Measurements from ENCODE around the gene LMF1.

Gene LMF1

DNA sequence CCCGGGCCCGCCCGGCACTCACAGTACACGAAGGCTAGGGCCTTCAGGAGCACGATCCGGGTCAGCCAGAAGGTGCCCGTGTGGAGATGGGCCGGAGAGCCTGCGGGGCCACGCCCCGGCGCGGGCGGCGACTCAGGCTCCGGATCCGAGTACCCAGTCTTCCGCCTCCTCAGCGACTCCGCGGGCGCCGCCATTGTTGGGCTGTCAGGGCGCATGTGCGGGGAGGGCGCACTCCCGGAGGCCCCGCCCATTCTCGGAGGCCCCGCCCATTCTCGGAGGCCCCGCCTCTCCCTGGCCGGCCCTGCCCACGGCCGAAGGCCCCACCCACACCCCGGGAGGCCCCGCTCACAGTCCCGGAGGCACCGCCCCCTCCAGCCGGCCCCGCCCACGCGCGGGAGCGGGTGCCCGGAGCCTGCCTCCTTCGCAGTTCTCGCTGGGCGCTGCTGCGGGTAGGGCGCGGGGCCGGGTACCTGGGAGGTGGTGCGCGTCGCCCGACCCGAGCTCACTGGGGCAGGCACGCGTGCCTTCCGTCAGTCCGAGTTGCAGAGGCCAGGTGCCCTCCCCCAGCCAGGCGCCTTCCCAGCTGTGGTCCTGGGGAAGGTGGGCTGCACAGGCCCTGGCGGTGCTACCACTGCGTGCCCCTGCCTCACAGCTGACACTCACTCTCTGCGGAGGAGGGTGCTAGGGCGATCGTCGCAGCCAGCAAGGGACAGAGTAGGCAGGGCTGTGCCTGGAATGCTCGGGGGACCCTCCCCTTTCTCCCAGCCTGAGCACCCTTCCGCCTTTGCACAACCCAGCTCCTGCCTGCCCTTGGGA is at the start of gene LMF1:
TSS of gene LMF1 (minus strand) at position 219 of the 816 bp plus-strand sequence. CDS start at position 215, 4 bp downstream.
- peak; percentile 96 for DNase-seq

DNA sequence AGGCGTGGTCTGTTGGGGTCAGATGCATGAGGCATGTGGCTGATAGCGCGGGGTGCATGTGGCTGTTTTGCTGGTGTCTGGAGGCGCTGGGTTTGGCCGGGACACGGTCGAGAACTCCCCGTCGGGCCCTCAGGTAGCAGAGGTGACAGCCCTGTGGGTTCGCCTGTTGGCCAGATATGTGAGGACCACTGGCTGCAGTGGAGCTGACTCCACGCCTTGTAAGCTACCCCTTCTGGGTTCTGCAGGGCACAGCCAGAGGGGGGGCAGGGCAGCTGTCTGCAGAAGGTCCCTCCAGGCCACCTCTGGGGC is 49.3 kb upstream of the LMF1 start:
- DNase-seq = no peak

DNA sequence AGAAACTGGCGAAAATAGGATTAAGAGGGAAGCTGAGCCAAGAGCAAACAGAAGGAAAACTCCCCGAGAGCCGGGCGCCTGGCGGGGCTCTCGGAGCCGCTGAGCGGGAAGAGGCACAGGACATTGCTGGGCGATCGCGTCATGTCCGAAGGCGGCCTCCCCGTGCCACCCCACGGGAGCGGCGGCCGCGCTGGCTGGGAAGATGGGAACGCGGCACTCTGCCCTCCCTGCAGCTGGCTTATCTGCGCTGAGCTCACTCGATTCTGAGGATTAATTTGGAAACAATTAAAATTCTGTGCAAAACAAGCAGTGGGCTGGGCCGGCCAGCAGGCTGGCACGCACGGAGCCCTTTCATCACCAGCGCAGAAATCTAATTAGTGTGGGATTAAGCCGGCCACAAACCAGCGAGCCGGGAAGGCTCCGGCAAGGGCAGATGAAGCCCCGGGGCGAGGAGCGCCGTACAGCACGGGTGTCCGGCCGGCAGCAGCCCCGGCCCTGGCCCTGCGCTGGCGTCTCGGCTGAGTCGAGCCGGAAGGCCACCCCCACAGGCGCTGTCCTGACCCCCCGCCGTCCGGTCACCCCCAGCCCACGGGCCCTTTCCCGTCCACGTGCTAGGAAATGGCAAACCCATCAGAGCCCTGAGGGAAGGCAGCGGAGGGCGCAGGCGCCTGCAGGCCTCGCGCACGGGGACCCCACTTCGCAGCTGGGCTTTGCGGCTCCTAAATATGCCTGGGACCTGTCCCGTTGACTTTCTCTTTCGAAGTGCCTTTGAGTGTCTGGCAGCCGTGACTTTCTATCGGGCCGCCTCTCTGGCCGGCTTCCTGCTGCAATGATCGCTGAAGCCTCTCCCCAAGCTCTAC is 48.7 kb upstream of the LMF1 start:
- DNase-seq = peak; percentile 91

DNA sequence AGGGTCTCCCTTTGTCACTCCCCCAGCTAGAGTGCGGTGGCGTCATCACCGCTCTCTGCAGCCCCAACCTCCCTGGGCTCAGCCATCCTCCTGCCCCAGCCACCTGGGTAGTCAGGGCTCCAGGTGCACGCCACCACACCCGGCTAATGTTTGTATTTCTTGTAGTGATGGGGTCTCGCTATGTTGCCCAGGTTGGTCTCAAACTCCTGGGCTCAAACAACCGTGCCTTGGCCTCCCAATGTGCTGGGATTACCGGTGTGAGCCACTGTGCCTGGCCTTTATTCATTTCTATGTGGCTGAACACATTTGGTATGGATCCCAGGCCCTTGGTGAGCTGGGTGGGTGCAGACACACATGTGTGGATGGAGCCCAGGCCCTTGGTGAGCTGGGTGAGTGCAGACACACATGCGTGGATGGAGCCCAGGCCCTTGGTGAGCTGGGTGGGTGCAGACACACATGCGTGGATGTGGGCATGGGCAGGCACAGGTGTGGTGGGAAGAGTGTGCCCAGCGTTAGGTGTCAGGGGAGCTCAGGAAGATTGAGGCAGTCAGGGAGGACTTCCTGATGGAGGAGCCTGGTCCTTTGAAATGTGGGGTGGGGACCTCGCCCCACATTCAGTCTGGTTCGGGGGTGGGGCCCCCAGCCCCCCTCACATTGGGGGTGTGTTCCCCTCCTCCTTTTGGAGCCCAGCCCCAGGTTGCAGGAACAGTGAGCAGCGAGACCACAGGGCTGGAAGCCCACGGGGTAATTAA is 47.8 kb upstream of the LMF1 start:
- no peak for DNase-seq

DNA sequence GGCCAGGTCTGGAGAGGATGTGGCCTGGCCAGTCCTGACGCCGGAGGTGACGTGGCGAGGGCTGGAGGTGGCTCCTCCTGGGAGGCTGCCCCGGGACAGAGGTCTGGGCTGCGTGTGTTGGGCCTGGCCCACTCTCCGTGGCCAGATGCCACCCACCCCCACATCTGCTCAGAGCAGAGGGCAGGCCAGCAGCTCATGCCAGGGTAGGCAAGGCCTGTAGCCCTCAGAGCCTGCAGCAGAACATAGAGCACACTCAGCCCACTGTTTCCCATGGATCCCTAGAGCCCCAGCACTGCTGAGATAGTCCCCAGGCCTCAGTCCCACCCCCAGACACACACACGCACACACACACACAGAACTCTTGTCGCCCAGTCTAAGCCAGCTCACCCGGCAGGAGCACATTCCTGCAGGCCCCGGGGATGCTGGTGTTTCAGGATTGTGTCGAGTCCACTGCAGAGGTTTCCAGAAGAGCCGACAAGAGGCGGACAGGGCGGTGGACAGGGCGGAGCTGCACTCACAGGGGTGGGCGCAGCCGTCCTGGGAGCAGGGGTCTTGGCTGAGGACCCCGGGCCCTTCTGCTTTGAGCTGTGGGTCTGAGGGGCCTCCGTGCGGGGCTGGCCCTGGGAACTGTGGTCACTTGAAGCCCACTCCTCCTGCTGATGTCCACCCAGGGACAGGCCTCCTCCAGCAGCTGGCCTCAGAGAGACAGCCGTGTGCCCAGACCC is 44.1 kb upstream of the LMF1 start:
- peak; percentile 67 for DNase-seq

DNA sequence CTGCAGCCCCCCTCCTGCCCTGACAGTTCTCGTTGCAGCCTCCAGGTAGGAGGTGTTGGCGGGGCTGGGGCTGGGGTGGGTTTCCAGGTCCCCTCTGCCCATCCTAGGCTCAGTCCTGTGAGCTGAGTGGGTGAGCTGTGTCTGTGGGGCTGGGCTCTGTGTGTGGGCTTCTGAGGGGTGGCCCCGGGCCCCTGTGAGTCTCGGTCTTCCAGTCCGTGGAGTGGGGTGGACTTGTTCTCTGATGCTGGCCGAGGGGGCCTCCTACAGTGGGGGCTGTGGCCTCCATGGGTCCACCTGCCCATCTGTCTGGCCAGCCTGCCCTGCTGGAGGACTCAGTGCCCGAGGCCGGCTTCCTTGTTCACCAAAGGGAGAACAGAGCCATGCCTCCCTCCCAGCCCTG is 43.4 kb upstream of the LMF1 start:
- no peak for DNase-seq

DNA sequence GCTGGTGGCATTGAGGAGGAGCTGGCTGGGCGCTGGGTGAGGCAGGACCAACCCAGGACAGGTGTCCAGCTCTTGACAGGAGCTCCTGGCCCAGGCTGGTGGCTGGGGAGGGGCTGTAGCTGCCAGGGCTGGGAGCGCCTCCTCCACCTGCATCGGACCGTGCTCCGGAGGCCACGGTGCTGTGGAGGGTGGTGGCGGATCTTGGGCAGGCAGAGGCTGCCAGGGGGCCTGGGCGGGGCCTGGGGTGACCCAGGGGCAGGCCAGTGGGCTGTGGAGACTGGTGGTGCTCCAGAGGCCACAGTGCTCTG is 42.8 kb upstream of the LMF1 start:
- no peak for DNase-seq

DNA sequence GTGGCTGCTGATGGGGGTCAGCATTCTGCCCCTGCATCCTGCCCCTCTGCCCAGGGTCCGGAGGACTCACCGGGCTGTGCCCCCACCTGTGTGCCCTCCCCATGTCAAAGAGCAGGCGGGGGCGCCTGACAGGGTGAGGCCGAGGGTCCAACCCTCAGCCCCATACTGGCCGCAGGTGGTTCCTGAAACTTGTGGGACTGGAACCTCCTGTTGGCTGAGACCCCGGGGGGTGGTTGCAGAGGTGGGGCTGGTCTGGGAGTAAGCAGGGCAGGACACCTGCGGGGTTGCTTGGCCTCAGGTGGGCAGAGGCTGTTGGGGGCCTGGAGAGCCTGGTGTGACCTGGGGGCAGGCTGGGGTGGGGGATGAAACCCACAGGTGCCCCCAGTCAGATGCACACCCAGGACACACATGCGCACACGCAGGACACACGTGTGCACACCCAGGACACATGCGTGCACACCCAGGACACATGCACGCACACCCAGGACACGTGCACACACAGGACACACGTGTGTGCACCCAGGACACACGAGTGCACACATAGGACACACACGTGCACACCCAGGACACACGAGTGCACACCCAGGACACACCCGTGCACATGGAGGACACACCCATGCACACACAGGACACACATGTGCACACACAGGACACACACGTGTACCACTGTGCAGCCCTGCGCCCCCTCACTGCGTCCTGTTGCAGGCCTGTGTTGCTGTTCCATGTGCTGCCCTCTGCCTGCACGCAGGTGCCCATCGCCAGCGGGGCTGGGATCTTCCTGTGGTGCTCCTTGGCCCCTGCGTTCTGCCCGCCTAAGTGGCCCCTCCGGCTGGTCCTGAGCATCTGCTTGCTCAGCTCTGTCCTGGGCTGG is 42.2 kb upstream of the LMF1 start:
- DNase-seq = no peak

DNA sequence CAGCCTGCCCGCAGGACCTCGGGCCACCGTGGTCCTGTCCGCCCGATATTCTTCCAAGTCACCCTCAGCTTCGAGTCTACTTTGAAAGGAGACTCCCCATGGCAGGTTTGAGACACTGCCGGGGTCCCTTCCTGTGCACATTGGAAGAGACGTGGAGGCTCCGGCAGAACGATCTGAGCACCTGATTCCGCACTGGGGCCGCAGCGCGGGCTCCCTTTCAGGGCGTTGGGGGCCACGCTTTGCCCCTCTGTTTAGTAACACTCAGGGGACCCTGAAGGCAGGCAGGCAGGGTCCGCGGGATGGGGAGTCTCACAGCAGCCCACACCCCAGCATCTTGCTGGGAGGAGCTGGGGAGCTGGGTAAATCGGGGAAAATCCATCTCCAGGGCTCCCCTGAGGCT is 41.4 kb upstream of the LMF1 start:
- DNase-seq = no peak

DNA sequence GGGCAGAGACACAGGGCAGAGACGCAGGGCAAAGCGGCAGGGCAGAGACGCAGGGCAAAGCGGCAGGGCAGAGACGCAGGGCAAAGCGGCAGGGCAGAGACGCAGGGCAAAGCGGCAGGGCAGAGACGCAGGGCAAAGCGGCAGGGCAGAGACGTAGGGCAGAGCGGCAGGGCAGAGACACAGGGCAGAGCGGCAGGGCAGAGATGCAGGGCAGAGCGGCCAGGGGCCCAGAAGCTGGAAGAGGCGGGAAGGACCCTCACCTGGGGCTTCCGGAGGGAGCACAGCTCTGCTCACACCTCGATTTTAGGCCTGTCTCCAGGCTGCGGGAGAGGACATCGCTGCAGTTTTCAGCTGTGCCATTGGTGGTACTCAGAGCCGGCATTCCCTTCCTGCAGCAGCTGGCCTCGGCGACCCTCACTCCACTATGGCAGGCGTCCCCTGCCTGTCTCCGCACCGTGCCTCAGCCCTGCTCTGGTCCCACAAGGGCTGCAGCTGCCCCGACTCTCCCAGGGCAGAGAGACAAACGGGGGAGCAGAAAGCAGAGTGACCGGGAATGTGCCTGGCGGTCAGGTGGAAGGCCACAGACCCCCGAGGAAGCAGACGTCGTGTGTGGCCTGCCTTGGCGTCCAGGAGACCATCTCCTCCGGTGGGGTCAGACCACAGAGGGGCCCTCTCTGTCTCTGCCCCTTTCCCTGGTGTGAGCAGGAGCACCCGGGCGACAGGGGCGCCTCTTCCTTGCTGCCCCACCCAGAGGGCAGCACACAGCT is 40.7 kb upstream of the LMF1 start:
- no peak for DNase-seq

DNA sequence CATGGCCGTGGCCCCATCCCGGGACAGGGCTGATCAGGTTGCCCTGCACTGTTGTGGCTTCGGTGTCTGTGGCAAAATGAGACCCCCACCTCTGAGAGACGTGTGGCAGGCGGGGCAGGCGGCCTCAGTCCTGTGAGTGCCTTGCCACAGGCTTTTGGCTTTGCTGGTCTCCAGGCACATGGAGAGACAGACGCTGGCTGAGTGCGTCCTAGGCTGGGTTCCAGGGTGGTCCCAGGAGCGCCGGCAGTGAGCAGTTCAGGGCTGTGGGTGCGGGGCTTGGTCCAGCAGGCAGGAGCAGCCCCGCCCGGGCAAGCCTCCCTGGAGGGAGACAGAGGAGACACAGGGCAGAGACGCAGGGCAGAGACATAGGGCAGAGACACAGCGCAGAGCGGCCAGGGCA is 40.0 kb upstream of the LMF1 start:
- DNase-seq = no peak

DNA sequence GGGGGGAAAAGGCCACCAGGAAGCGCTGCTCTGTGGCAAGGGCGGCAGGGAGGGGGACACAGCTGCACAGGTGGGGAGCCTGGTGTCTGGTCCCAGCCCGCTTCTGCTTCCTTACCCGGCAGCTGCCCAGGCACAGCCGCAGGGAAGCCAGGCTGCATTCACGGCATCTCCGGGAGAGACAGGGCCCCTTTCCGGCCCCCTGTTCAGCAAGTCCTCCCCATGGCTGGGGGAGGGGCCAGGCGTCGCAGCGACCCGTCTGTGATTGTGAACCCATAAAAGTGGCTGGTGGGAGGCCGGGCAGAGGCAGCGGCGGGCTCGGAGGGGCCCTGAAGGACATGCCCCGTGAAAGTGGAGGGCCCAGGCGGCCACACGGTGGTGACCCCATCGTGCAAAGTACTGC is 39.5 kb upstream of the LMF1 start:
- DNase-seq = peak; percentile 57

DNA sequence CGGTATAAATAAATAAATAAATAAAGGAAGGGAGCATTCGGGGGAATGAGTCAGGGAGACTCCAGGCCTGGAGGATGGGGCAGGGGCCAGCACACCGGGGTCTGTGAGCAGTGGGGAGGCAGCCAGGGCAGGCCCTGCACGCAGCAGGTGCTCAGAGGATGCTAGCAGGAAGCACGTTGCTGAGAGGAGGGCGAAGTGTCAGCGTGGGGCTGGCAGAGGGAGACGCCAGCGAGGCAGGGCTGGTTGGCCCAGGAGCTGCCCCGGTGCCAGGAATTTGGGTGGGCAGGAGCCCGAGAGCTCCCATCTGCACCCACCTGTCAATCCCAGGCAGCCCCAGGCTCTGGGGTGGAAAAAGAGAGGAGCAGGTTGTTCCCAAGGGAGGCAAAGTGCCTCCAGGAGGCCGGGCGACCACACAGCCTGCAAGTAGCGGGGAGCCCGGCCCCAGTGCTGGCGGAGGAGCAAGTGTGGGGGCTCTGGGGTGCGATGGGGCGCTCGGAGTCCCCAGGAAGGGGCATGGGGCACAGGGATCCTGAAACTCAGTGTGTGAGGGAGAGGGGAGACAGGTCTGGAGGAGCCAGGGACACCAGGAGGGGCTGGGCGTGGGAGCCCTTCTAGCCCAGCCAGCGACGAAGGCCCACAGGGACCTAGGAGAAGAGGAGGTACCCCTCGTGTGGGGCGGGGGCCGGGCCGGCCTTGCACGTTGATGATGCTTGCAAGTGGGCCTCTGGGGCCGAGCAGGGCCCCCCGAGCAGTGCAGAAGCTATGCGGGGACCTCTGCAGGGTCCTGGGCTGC is 38.8 kb upstream of the LMF1 start:
- no peak for DNase-seq

DNA sequence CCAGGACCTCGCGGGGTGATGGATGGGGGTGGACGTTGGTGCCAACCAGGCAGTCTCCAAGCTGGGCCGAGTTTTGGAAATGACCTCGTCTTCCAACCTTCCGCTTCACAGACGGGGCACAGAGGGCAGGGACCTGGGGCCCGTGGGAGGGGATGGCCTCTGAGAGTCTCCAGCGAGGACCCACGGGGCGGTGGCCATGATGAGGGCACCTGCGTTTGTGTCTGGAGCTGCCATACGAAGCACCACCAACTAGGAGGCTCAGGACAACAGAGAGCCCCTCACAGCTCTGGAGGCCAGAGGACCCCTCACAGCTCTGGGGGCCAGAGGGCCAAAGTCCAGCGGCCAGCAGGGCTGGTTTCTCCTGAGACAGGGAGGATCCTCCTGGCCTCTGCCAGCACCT is 37.3 kb upstream of the LMF1 start:
- DNase-seq = no peak

DNA sequence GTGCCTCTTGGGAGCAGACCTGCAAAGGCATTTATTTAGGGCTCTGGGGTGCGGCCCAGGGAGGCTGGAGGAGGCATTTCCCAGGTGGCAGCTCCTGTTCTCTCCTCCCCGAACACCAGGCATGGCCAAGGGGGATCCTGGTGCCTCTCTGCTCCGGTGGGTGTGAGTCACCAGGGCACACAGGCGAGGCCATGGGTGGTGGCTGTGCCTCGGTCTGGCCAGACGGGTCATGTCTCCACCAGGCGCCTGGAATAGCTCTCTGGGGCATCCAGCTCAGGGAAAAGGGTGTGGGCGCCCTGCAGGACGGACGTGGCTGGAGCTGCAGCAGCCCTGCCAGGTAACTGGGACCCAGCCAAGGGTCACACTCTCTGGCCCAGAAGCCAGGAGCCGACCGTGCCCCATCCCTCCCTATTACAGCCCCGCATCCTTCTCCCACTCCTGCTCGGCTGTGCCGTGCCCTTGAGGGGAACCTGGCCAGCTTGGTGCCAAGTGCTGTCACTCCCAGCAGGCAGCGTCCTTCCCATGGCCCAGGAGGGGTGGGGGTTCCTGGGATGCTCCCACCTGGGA is 36.6 kb upstream of the LMF1 start:
- DNase-seq = no peak

DNA sequence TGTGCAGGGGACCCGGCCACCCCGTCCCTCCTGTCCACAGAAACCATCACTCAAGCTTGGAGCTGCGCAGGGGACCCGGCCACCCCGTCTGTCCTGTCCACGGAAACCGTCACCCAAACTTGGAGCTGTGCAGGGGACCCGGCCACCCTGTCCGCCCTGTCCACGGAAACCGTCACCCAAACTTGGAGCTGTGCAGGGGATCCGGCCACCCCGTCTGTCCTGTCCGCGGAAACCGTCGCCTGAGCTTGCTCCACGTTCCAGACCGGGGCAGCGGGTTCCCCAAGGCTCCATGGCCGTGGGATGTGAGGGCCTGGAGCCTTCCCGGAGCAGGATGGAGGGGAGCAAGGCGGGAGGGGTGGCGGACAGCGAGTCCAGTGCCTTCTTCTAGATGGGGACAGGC is 36.0 kb upstream of the LMF1 start:
- DNase-seq = no peak

DNA sequence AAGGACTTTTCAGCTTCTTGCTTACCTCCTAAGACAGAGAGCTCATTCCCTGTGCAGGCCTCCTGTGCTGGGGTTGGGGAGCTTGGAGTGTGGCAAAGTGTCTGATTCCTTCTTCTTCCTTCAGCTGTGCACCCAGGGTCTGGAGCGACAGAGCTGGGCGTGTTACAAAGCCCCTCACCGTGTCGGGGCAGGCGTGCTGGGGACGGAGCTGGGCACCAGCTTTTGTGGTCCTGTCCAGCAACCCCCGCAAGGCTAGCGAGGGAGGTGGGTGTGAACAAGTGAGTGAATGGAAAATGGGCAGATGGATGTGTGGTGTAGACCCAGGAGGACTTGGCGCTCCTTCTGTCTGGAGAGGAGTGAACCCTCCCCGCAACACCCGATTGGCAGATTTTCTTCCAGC is 34.5 kb upstream of the LMF1 start:
- DNase-seq = no peak

DNA sequence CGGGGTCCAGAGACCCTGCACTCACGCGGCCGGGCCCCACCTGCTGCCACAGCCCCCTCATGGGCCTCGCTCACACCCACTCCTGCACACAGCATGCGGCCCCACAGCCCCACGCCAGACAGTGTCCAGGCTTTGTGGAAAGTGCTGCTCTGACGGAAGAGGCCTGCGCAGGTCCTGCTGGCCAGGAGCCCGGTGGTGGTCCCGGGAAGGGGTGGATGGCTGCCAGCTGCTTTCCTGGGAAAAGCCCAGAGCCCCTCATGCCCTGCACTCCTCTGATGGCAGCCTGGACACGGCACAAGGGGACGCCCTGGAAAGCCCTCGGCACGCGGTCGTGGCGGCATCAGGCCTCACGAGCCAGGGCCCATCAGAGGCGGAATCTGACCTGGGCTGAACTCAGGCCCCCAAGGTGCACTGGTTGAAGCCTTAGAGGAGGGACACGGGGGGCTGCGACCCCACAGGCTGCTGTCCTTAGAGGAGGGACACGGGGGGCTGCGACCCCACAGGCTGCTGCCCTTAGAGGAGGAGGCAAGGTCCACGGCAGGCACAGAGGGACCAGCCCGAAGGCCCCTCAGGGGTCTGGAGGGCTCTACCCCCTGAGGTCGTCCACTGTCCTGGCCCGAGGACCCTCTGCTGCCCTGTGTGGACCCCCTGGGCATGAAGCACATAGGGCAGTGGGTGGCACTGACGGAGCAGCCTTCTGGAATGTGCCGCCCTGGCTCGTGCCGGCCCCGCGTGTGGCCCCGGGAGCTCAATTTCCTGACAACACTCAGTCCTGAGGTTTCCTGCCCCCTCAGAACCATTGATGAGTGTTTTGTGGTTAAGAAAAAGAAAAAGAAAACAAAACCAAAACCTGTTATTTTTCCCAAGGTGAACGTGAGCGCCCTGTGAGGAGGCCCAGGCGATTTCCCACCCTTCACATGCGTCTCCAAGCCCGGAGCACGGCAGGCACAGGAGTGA is 32.9 kb upstream of the LMF1 start:
- no peak for DNase-seq
